ENCODE data around the gene CMTR1.

The CMTR1 gene

GRCh38 chr6:37417393-37417792, 15.6 kb upstream of the CMTR1 start:
- H2AFZ ChIP-seq (ENCODE audit: low read depth): no peak overlapping the region
- no peaks in the 10 kb centered on the region for H3K79me2 ChIP-seq (ENCODE audit: insufficient read depth, low read depth)
- no peak overlapping the region for H3K4me3 ChIP-seq (IDR thresholded peaks at IDR 0.05; ENCODE audit: insufficient read depth, low read depth, low read length)
- no peaks in the 10 kb centered on the region for H3K4me1 ChIP-seq (ENCODE audit: low read depth, poor library complexity, severe bottlenecking)
- no peak overlapping the region for H3K4me2 ChIP-seq
- no peak for TF ChIP-seq CTCF (conservative IDR thresholded peaks at IDR 0.05; ENCODE audit: low read depth, low read length)
- H3K9ac ChIP-seq: no peak overlapping the region
- no peak overlapping the region for H3K27ac ChIP-seq
- no peaks in the 10 kb centered on the region for H3K27me3 ChIP-seq (ENCODE audit: insufficient read depth, low read depth)
- H4K20me1 ChIP-seq (ENCODE audit: insufficient read depth): no peaks in the 10 kb centered on the region
- H3K36me3 ChIP-seq (ENCODE audit: insufficient read depth): no peaks in the 10 kb centered on the region

- Histone ChIP-seq H3K9ac (no peak overlapping the region), H4K20me1 (ENCODE audit: insufficient read depth) (no peaks in the 10 kb centered on the region), H3K4me3 (IDR thresholded peaks at IDR 0.05; ENCODE audit: insufficient read depth, low read depth, low read length) (no peak overlapping the region), H3K27ac (no peak overlapping the region), H3K79me2 (ENCODE audit: insufficient read depth, low read depth) (no peaks in the 10 kb centered on the region), H3K4me2 (no peak overlapping the region), H3K4me1 (ENCODE audit: low read depth, poor library complexity, severe bottlenecking) (no peaks in the 10 kb centered on the region), H3K27me3 (ENCODE audit: insufficient read depth, low read depth) (no peaks in the 10 kb centered on the region), H2AFZ (ENCODE audit: low read depth) (no peak overlapping the region), H3K36me3 (ENCODE audit: insufficient read depth) (no peaks in the 10 kb centered on the region)
- no peak for TF ChIP-seq CTCF (conservative IDR thresholded peaks at IDR 0.05; ENCODE audit: low read depth, low read length)
Measured at GRCh38 chr6:37418722-37419121, 14.3 kb upstream of the CMTR1 start.

GRCh38 chr6:37426058-37426944, 6.7 kb upstream of the CMTR1 start:
- no peaks in the 10 kb centered on the region for H4K20me1 ChIP-seq (ENCODE audit: insufficient read depth)
- no peak for TF ChIP-seq CTCF (conservative IDR thresholded peaks at IDR 0.05; ENCODE audit: low read depth, low read length)
- peaks cover 12% of the 10 kb centered on the region for H3K4me1 ChIP-seq (ENCODE audit: low read depth, poor library complexity, severe bottlenecking)
- no peak overlapping the region for H3K4me2 ChIP-seq
- H3K27me3 ChIP-seq (ENCODE audit: insufficient read depth, low read depth): no peaks in the 10 kb centered on the region
- no peak overlapping the region for H3K27ac ChIP-seq
- no peaks in the 10 kb centered on the region for H3K36me3 ChIP-seq (ENCODE audit: insufficient read depth)
- H2AFZ ChIP-seq (ENCODE audit: low read depth): no peak overlapping the region
- H3K9ac ChIP-seq: no peak overlapping the region
- no peak overlapping the region for H3K4me3 ChIP-seq (IDR thresholded peaks at IDR 0.05; ENCODE audit: insufficient read depth, low read depth, low read length)
- no peaks in the 10 kb centered on the region for H3K79me2 ChIP-seq (ENCODE audit: insufficient read depth, low read depth)

GRCh38 chr6:37426945-37427510, 6.0 kb upstream of the CMTR1 start:
- Histone ChIP-seq H3K79me2 (ENCODE audit: insufficient read depth, low read depth) (no peaks in the 10 kb centered on the region), H3K27me3 (ENCODE audit: insufficient read depth, low read depth) (no peaks in the 10 kb centered on the region), H3K4me1 (ENCODE audit: low read depth, poor library complexity, severe bottlenecking) (peaks cover 14% of the 10 kb centered on the region), H2AFZ (ENCODE audit: low read depth) (no peak overlapping the region), H4K20me1 (ENCODE audit: insufficient read depth) (no peaks in the 10 kb centered on the region), H3K27ac (no peak overlapping the region), H3K4me2 (no peak overlapping the region), H3K36me3 (ENCODE audit: insufficient read depth) (no peaks in the 10 kb centered on the region), H3K9ac (no peak overlapping the region), H3K4me3 (IDR thresholded peaks at IDR 0.05; ENCODE audit: insufficient read depth, low read depth, low read length) (no peak overlapping the region)
- TF ChIP-seq CTCF (conservative IDR thresholded peaks at IDR 0.05; ENCODE audit: low read depth, low read length): no peak

Data from KMS-11 (cell line).